ENCODE results near the gene OR2F2. TPM values are rescaled to one million over a fixed set of nuclear protein-coding genes. Genes with fewer than 3 reads are reported as not detected.

OR2F2 gene
- total RNA-seq, 1 experiment from 2014 or later = not detected

- ChIA-PET CTCF (no interaction called here), POLR2A (no interaction called here), RAD21 (ENCODE audit: low non-redundant PET in 1 of 2, low total read pairs in 2 of 2, uncharacterized antibody in 2 of 2, unreplicated experiment in 2 of 2) (no interaction called here)
- ATAC-seq (no peak), DNase-seq (ENCODE audit: low read depth, low spot score) (no peak)
- TF ChIP-seq SP1 (IDR thresholded peaks at IDR 0.05; ENCODE audit: low read depth) (no peak), MAX (IDR thresholded peaks at IDR 0.05) (no peak), TCF7L2 (IDR thresholded peaks at IDR 0.05; ENCODE audit: borderline replicate concordance, extremely low read depth, insufficient read depth, insufficient read length) (no peak)
- no peak overlapping the region for H3K4me2 ChIP-seq (ENCODE audit: low read length)
- intact Hi-C loops (cut with micrococcal nuclease) = loop anchor here (10.0 kb wide), 1 partner anchor 117 kb away; no protein-coding TSS in a partner anchor
- no peaks in the 10 kb centered on the region for H3K27me3 ChIP-seq (ENCODE audit: insufficient read depth, low read length)
- no peak overlapping the region for H3K9ac ChIP-seq (ENCODE audit: low read length)
- H3K36me3 ChIP-seq (ENCODE audit: control insufficient read depth in 1 of 2, insufficient read depth in 2 of 2, low read length in 2 of 2) = no peaks in the 10 kb centered on the region
- no peaks in the 10 kb centered on the region for H4K20me1 ChIP-seq (ENCODE audit: insufficient read depth)
- no peaks in the 10 kb centered on the region for H3K79me2 ChIP-seq (ENCODE audit: insufficient read depth, low read length)
- no peaks in the 10 kb centered on the region for H3K9me3 ChIP-seq (ENCODE audit: control insufficient read depth in 1 of 2, insufficient read depth in 1 of 2, low read depth in 1 of 2, low read length in 2 of 2)
- no peaks in the 10 kb centered on the region for H3K9me2 ChIP-seq (ENCODE audit: insufficient read depth)
- no peak overlapping the region for H3K4me3 ChIP-seq (replicated peaks in 1 of 2; ENCODE audit: low read depth in 1 of 2, low read length in 2 of 2)
- H2AFZ ChIP-seq (ENCODE audit: low read depth, low read length, poor library complexity, severe bottlenecking) = no peak overlapping the region
- H3K4me1 ChIP-seq (ENCODE audit: control insufficient read depth in 1 of 2, insufficient read depth in 2 of 2, low read length in 2 of 2) = no peaks in the 10 kb centered on the region
- BruUV-seq (replicated peaks) = no TSS peak
- H3K27ac ChIP-seq (ENCODE audit: low read depth, low read length) = no peak overlapping the region
Observed at GRCh38 chr7:143908120-143908519, 26.9 kb upstream of the OR2F2 start.

- no peaks in the 10 kb centered on the region for H3K9me3 ChIP-seq (ENCODE audit: control insufficient read depth in 1 of 2, insufficient read depth in 1 of 2, low read depth in 1 of 2, low read length in 2 of 2)
- BruUV-seq (replicated peaks) = no TSS peak
- no peak overlapping the region for H2AFZ ChIP-seq (ENCODE audit: low read depth, low read length, poor library complexity, severe bottlenecking)
- H3K4me3 ChIP-seq (replicated peaks in 1 of 2; ENCODE audit: low read depth in 1 of 2, low read length in 2 of 2) = no peak overlapping the region
- POLR2A ChIA-PET = no interaction called here
- H3K9ac ChIP-seq (ENCODE audit: low read length) = no peak overlapping the region
- no peaks in the 10 kb centered on the region for H3K79me2 ChIP-seq (ENCODE audit: insufficient read depth, low read length)
- TF ChIP-seq CTCF (IDR thresholded peaks at IDR 0.05 in 2 of 3, conservative IDR thresholded peaks at IDR 0.05 in 1 of 3; ENCODE audit: borderline replicate concordance in 1 of 3, insufficient read depth in 1 of 3, low read depth in 2 of 3, low read length in 2 of 3) (no peak), JUND (IDR thresholded peaks at IDR 0.05) (no peak), EGR1 (IDR thresholded peaks at IDR 0.05; ENCODE audit: low read depth) (no peak), ZFX (IDR thresholded peaks at IDR 0.05) (no peak), ELF1 (IDR thresholded peaks at IDR 0.05; ENCODE audit: borderline replicate concordance, low read depth) (no peak), YY1 (IDR thresholded peaks at IDR 0.05; ENCODE audit: extremely low read depth, insufficient replicate concordance, low read depth, low read length) (no peak), EZH2 (IDR thresholded peaks at IDR 0.05) (no peak), POLR2A (IDR thresholded peaks at IDR 0.05; ENCODE audit: borderline replicate concordance, extremely low read depth, insufficient read depth, insufficient read length) (no peak), TCF7L2 (IDR thresholded peaks at IDR 0.05; ENCODE audit: borderline replicate concordance, extremely low read depth, insufficient read depth, insufficient read length) (no peak), SRF (IDR thresholded peaks at IDR 0.05; ENCODE audit: low read depth) (no peak), POLR2AphosphoS5 (IDR thresholded peaks at IDR 0.05; ENCODE audit: low read depth, low read length) (no peak)
- no peaks in the 10 kb centered on the region for H4K20me1 ChIP-seq (ENCODE audit: insufficient read depth)
- H3K27me3 ChIP-seq (ENCODE audit: insufficient read depth, low read length) = no peaks in the 10 kb centered on the region
- CTCF ChIA-PET = no interaction called here
- H3K36me3 ChIP-seq (ENCODE audit: control insufficient read depth in 1 of 2, insufficient read depth in 2 of 2, low read length in 2 of 2) = no peaks in the 10 kb centered on the region
- ATAC-seq (no peak), DNase-seq (ENCODE audit: low read depth, low spot score) (no peak)
- RAD21 ChIA-PET (ENCODE audit: low non-redundant PET in 1 of 2, low total read pairs in 2 of 2, uncharacterized antibody in 2 of 2, unreplicated experiment in 2 of 2) = no interaction called here
- no peaks in the 10 kb centered on the region for H3K4me1 ChIP-seq (ENCODE audit: control insufficient read depth in 1 of 2, insufficient read depth in 2 of 2, low read length in 2 of 2)
- no peaks in the 10 kb centered on the region for H3K9me2 ChIP-seq (ENCODE audit: insufficient read depth)
- intact Hi-C loops (cut with micrococcal nuclease) = loop anchor here (10.0 kb wide), 1 partner anchor 115 kb away; no protein-coding TSS in a partner anchor
- no peak overlapping the region for H3K4me2 ChIP-seq (ENCODE audit: low read length)
- H3K27ac ChIP-seq (ENCODE audit: low read depth, low read length) = no peak overlapping the region
Observed at GRCh38 chr7:143909863-143910262, 25.2 kb upstream of the OR2F2 start.

All from HCT116 (cell line).